ENCODE measurements around the gene SPDYE3.
"Not testable (repeated sequence)": the region's sequence is repeated elsewhere in the genome, so short reads cannot be mapped to it uniquely, and the experiment has no call there.

Gene SPDYE3

DNA sequence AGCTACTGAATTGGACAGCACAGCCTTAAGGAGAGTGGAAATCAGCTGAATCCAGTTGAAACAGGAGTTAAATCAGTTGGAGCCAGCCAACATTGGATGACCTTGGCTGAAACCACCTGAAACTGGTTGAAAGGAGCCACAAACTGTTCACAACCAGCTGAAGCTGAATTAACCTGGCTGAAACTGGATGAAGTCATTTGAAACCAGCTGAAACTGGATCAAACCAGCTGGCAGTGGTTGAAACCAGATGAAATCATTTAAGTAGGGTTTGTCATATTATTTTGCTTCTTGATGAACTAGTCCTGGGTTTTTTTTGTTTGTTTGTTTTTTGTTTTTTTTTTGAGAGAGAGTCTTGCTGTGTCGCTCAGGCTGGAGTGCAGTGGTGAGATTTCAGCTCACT, 15.3 kb upstream of the SPDYE3 start:
- not testable (repeated sequence) for DNase-seq

DNA sequence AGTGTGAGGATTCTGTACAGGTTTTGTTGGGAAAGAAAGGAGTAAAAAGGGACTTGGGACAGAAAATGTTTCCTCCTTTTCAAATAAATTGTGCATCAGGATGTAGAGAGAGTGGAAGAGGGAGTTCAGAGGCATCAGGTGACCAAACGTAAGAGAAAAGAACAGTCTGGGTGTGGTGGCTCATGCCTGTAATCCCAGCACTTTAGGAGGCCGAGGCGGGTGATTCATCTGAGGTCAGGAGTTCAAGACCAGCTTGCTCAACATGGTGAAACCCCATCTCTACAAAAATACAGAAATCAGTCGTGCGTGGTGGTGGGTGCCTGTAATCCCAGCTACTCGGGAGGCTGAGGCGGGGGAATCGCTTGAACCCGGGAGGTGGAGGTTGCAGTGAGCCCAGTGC, 12.2 kb upstream of the SPDYE3 start:
- DNase-seq, result not testable (repeated sequence)

DNA sequence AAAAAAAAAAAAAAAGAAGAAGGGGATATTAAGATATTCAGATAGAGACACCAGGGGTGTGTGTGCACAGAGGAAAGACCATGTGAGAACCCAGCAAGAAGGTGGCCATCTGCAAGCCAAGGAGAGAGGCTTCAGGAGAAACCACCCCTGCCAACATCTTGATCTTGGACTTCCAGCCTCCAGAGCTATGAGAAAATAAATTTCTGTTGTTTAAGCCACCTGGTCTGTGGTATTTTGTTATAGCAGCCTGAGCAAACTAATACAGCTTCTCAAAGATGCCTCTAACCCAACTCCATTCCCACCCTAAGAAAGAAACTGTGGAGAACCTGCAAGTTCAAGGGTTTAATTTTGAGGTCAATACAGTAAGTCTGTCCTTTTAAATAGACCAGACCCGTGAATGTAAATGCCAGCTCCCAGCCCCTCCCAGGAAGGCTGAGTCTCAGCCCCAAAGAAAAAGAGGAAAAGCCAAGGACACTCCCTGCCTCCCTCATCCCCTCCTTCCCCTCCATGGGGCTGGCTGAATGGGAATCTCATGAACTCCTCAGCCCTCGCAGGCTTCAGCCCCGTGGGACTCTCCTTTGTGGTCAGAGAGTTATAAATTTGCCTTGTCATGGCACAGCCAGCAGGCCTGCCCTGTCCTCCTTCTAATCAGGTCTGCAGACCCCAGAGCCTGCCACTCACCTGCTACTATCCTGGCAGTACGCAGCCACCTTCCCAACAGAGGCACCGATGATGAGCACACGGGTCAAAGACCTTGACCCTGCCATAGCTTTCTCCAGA, 9.5 kb upstream of the SPDYE3 start:
- not testable (repeated sequence) for DNase-seq

DNA sequence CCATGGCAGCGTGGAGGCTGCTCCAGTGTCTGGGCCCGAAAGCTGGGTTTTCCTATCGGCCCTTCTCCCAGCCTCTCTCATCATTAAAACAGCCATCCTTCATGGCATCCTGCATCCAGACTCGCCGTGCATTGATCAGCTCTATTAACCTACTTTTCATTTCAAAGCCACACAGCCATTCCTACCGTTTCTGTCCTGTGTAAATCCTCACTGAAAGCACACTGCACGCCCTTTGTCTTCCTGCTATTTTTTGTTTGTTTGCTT, 8.9 kb upstream of the SPDYE3 start:
- not testable (repeated sequence) for DNase-seq

DNA sequence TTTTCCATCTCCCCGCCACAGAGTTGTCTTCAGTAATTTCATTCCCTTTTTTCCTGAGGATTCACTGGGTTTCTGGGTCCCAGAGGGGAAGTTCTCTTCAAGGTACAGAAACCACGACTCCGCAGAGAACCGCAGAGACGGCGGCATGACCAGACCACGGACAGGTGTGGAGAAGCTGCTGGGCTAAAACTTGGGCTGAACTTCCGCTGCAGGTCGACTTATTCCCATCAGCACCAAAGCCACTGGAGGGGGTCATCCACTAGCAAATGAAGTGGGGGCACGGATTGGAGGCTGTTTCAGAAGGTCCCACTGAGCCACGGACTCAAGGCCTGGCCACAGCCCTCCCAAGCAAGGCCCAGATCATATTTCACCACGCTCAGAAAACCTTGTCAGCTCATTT, 3.0 kb upstream of the SPDYE3 start:
- DNase-seq, result not testable (repeated sequence)

DNA sequence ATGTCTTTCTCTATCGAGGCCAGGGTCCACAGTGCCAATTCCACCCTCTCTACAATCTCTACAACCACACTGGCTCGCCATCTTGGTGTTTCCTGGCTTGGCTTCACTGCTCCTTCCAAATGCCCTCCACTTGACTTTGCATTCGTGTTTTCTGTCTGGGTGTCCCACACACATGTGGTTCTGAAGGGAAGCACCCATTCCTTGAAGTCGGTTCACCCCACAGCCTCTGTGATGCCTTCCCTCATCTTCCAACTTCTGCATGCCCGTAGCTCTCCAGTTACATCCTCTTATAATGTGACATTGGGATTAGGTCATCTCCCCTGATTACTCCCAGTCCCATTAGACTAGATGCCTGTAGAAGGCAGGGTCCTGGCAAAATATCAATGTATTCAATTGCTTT, 10.8 kb downstream of the SPDYE3 start:
- not testable (repeated sequence) for DNase-seq

DNA sequence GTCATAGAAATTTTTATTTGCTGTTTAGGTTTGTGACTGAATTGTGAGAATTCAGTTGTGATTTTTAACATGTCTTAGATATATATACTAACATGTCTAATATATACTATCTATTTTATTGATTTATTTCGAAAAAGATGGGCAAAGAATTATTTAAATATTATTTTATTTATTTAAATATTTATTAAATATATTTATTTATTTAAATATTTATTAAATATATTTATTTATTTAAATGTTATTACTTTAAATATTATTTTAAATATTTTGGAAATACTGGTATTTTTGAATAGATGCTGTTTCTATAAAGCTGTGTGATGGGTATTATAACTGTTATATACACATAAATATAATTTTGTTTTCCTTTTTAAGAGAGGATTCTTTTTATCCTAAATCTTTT, 14.1 kb downstream of the SPDYE3 start:
- not testable (repeated sequence) for DNase-seq

DNA sequence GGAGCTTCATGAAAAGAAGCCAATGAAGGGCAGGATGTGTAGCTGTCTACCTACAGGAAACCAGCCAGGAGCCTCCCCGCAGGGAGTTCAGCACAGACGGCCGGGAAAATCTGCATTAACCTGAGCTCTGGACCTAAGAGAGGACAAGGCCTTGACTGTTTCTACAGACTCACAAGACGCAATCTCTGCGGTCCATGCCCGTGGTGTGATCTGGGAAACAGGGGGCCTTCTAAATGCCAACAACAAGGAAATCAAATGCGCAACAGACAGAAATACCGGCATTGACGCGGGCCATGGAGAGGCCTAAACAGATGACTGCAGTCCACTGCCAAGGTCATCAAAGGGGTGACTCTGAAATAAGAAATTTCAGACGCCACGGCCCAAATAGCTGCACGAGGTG, 16.7 kb downstream of the SPDYE3 start:
- not testable (repeated sequence) for DNase-seq

DNA sequence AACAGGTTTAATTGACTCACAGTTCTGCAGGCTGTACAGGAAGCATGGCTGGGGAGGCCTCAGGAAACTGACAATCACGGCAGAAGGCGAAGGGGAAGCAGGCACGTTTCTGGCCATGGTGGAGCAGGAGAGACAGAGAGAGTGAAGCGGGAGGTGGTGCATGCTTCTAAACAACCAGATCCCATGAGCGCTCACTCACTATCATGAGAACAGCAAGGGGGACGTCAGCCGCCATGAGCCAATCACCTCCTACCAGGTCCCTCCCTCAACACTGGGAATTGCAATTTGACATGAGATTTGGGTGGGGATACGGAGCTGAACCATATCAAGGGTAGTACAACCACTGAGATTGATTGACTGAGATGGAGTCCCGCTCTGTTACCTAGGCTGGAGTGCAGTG, 18.2 kb downstream of the SPDYE3 start:
- DNase-seq, result not testable (repeated sequence)

DNA sequence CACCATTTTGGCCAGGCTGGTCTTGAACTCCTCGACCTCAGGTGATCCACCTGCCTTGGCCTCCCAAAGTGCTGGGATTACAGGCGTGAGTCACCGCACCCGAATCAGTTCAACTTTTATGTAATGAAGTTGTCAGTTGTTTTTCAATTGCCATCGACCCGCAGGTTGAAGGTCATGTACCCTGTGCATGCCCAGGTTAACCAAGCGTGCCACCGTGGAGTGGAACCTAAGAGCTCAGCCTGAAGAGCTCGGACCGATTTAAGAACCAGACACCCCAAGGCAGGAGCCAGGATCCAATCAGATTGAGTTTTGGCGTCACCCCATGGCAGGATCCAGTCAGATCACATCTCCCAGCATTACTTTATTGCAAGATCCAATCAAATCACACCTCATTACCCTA, 19.4 kb downstream of the SPDYE3 start:
- DNase-seq, result not testable (repeated sequence)

DNA sequence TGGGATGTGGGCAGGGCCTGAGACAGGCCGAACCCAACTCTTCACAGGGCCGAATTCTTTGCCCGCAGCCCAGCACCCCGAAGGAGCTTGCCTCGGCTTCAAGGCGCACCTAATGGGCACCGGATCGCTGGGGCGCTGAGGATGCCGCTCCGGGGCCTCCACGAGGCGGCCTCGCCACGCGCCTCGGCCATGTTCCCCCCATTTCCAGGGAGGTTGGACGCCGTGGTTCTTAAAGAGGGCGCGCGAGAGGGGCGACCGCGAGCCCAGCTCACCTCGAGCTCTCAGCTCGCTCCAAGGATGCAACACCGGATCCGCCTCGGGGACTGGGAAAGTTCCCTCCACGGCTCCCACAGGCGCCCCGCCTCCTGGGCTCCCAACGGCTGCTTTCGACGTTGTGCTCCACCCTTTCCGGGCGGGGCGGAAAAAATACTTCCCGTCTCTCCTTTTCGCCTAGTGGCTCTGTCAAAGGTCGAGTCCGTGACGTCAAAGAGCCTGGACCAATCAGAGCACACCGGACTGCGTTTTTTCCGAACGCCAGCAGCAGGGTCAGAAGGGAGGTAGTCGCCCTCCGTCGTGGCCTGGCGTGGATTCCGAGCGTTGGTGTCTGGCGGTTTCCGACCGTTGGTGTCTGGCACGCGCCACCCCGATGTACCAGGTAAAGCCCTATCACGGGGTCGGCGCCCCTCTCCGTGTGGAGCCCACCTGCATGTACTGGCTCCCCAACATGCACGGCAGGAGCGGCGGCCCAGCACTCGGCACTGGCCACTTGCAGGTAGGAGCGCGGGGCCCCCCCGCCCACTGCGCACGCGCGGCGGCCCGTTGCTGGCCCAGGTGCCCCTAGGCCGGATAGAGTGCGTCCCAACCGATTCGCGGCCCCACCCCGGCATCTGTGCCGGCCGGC, 28.3 kb downstream of the SPDYE3 start:
- DNase-seq, result peak; percentile 82

DNA sequence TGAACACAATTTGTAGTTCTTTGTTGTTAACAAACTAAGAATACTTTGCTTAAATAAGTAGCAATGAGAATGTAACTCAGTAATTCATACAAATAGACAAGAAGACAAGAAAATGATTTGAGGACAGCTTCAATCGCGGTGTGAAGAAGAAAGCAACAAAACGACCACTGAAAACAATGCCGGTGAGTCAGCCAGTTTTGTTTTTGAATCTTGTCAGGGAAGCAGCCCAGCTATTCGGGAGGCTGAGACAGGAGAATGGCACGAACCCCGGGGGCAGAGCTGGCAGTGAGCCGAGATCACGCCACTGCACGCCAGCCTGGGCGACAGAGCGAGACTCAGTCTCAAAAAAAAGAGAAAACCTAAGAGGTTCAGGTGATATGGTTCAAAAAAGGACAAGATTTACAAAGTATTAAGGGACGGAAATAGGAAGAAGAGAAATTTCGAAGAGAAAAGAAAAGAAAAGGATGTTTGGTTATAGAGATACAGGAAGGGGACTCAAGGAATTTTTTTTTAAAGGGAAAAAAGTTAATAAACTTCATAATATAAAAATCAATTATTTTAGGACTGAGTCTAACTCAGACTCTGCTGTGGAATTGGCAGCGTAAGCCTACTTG, 30.7 kb downstream of the SPDYE3 start:
- not testable (repeated sequence) for DNase-seq

DNA sequence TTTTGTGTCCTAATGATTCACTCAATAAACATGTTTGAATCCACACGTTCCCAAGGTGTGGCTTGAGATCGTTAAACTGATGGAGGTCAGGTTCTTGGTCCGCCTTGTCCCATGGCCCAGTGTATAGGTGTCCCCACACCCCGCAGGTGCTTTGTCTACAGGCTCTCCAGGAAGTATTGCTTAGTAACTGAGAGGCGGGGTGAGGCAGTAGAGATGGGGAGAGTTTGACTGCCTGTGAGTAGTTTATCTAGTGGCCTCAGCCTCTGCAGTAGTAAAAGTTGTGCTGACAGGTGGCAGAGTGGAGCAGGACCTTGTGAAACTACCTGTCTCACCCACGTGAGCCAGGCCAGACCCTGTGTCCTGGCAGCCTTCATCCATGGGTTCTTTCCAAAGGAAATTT, 33.8 kb downstream of the SPDYE3 start:
- not testable (repeated sequence) for DNase-seq

DNA sequence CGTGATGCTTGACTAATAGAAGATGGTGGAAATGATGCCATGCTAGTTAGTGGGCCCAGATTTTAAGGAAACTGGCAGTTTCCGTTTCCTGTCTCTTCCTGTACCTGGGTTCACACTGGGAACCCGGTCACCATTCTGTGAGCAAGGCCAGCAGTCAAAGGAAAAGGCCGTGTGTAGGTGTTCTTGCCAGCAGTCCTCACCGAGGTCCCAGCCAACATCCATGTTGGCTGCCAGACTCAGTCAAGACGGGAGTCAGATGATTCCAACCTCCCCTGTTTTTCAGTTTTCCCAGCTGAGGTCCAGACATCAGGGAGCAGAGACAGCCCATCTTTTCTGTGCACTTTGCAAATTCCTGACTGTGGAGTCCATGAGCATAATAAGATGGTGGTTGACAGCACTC, 35.3 kb downstream of the SPDYE3 start:
- DNase-seq, result no peak

DNA sequence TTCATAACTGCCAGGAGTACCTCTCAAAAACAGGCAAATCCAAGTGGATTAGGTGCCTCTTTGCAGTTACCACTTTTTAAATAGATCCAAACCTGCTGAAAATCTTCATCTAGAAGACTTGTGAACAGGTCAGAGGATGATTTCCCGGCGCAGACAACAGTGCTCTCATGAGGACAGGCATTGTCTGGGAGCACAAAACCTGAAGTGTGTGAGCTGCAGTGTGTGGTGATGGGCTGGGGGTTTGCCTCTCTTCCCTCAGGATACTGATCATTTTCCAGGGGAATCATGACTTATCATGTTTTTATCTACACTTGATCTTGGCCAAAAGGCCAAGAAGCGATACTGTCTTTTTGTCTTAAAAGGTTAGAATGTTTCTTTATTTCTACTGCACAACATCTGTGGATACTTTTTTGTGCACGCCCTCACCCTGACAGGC, 36.6 kb downstream of the SPDYE3 start:
- not testable (repeated sequence) for DNase-seq

DNA sequence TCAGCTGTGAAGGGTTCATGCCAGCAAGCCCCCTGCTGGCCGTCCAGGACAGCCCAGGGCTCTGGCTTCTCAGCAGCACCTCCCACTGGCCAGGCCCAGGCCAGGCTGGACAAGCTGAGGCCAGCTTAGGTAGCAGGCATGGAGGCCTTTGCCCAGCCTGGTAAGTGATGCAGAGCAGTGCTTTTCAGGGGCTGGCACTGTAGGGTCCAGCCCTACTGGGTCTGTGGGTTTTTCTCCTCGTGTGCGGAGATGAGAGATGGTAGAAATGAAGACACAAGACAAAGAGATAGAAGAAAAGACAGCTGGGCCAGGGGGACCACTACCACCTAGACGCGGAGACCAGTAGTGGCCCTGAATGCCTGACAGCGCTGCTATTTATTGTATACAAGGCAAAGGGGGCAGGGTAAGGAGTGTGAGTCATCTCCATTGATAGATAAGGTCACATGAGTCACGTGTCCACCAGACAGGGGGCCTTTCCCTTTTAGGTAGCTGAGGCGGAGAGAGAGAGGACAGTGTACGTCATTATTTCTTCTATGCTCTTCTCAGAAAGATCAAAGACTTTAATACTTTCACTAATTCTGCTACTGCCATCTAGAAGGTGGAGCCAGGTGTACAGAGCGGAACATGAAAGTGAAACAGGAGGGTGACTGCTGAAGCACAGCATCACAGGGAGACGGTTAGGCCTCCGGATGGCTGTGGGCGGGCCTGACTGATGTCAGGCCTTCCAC, 37.2 kb downstream of the SPDYE3 start:
- peak; percentile 81 for DNase-seq

DNA sequence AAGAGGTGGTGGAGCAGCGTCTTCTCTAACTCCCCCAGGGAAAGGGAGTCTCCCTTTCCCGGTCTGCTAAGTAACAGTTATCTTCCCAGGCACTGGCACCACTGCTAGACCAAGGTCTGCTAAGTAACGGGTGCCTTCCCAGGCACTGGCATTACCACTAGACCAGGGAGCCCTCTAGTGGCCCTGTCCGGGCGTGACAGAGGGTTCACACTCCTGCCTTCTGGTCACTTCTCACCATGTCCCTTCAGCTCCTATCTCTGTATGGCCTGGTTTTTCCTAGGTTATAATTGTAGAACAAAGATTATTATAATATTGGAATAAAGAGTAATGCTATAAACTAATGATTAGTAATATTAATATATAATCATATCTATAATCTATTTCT, 37.8 kb downstream of the SPDYE3 start:
- DNase-seq, result peak; percentile 42

DNA sequence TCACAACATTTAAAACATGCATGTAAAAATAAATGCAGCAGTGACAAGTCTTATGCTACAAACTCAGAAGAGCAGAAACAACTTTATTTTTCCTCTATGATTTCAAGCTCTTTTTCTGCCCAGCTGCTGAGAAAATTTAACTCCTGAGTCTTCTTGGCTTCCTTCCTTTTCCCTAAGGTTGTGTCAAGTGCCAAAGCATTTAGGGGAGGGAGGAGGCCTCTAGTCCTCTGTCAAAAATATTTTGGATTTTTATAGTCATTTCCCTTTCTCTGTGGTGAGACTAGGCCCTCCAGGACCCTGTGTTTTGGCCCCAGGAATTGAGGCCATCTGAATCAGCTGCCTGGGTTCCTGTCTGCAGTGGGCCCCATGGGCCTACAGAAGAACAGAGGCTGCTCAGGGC, 39.4 kb downstream of the SPDYE3 start:
- no peak for DNase-seq

DNA sequence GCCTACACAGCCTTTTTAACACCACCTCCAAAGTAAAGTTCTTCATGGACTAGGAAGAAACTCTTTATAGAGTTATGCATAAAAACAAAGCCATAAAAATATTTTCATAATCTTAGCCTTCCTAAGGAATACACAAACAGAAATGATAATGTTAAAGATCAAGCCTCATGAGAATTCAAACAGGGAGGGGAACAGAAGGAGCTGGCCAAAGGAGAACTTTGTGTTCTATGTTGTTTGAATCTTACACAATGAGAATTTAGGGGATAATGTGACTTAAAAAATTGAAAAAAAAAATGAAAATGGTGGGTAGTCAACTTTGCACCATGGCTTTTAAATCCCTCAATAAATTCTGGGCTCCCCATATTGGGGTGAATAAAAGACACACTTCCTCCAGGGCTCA, 41.3 kb downstream of the SPDYE3 start:
- no peak for DNase-seq

DNA sequence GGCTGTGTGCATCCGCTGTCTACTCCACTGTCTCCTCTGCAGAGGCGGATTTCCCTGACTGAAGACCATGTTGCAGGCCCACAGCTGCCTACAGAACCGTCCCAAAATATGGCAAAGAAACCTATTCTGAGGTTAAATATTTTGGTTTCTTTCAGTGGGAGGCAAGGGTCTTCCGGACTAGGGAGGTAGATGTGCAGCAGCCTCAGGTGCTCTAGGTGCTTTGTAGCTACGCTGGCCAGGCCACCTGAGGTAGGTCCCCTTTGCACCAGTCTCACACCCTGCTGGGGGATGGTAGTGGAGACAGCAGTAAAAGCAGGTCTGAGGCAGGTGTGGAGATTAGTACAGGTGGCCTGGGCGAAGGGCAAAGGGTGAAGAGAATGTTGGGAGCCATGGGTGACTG, 42.3 kb downstream of the SPDYE3 start:
- no peak for DNase-seq

DNA sequence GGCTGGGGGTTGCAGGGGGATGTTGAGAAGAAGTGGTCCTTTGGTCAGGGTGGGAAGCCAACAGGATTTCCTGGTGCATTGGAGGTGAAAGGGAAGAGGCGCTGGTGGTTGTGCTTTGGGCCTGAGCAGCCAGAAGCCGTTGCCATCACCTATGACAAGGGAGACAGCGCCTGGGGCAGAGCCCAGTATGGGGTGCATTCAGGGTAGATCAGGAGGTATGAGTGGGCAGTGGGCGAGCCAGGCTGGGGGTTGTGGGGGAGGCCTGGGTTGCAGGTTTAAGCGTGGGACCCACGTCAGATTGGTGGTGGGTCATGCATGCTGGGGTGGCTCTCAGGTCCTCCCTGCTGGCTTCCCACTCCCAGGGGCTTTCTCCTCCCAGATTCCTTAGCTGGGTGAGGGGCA, 44.2 kb downstream of the SPDYE3 start:
- no peak for DNase-seq

DNA sequence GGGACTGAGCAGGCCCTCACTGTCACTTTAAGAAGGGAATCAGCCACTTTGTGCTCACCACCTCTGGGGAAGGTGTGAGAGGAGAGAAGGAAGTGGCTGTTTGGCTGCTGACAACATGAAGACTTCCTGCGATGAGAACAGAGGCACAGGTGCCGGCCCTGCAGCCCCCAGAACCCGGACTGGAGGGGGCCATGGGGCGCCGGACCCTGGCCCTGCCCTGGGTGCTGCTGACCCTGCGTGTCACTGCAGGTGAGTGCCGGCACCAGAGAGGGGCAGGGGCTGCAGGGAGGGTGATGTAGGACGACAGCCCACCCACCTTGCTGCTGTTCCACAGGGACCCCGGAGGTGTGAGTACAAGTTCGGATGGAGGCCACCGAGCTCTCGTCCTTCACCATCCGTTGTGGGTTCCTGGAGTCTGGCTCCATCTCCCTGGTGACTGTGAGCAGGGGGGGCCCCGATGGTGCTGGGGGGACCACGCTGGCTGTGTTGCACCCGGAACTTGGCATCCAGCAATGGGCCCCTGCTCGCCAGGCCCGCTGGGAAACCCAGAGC, 44.8 kb downstream of the SPDYE3 start:
- DNase-seq, result not testable (repeated sequence)
